ENCODE results near the gene CCNK.
A peak's percentile ranks its signal among the peaks of the same experiment; 100 is the strongest.

CCNK gene

DNA sequence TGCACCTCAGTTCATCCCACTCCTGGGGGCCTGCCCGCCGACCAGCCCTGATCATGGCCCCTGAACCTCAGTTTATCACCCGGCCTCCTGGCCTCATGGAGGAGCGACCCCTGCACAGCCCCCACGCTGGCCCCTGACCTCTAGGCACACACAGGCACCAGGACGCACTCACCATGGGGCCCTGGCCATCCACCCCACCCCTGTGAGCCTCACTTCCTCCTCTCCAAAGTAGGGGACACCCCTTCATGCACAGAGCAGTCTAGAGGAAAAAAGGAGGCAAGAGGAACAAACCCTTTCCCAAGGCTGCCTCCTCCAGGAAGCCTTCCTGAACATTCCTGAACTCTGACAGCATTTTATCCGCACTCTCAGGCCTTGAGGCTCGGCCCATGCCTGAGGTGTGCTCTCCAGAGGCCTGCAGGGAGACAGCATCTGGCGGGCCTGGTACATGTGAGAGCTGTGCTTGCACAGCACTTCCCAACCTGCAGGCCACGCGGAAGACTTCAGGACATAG is 39.4 kb downstream of the CCNK start:
- no peak for DNase-seq

- no peak for DNase-seq
Observed at GRCh38 chr14:99521176-99522024, 40.2 kb downstream of the CCNK start.

GRCh38 chr14:99522025-99522401 is 40.8 kb downstream of the CCNK start:
- DNase-seq: no peak

DNA sequence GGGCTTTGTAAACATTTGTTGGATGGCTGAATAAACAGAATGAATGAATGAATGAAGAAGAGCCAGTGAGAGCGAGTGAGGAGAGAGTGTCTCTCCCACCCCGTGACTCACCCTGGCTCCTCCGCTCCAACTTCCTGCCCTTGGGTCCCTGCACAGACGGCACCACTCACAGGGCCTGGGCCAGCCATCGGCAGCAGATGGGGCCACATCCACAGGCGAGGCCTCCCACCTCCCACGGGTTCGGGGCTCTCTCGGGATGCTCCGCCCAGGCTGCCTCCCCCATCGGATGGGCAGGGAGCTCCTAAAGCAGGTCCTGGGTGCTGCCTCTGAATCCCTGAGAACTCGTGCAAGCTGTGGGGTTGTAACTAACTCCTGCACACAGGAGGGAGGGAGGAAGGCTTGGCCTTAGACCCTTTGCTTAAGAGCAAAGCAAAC is 41.3 kb downstream of the CCNK start:
- no peak for DNase-seq

GRCh38 chr14:99522934-99523703 is 41.9 kb downstream of the CCNK start:
- no peak for DNase-seq

- no peak for DNase-seq
Observed at GRCh38 chr14:99523704-99524055, 42.5 kb downstream of the CCNK start.

DNA sequence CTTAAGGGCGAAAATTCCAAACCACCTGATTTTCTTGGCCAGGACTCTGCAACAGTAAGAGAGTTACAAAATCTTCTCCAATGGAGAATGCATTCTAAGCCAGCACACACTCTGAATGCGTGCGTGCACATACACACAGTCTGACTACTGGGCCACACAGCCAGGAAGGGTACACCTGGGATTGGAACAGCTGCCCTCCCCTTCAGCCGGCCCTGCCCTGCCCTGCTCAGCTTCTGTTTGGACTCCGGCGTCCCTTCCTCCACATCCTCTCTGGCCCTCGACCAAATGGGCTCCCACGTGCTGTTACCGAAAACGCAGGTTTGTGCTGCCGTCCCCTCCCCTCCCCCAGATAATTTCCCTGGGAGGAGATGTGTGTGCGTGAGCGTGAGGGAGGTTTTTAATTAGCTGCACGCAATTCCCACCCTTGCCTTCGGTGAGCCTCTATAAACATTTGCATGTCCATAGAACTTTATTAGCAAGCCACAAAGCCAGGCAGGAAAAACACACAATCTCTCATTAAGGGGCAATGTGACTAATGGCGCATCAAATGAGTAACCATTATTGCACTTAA is 43.0 kb downstream of the CCNK start:
- no peak for DNase-seq

DNA sequence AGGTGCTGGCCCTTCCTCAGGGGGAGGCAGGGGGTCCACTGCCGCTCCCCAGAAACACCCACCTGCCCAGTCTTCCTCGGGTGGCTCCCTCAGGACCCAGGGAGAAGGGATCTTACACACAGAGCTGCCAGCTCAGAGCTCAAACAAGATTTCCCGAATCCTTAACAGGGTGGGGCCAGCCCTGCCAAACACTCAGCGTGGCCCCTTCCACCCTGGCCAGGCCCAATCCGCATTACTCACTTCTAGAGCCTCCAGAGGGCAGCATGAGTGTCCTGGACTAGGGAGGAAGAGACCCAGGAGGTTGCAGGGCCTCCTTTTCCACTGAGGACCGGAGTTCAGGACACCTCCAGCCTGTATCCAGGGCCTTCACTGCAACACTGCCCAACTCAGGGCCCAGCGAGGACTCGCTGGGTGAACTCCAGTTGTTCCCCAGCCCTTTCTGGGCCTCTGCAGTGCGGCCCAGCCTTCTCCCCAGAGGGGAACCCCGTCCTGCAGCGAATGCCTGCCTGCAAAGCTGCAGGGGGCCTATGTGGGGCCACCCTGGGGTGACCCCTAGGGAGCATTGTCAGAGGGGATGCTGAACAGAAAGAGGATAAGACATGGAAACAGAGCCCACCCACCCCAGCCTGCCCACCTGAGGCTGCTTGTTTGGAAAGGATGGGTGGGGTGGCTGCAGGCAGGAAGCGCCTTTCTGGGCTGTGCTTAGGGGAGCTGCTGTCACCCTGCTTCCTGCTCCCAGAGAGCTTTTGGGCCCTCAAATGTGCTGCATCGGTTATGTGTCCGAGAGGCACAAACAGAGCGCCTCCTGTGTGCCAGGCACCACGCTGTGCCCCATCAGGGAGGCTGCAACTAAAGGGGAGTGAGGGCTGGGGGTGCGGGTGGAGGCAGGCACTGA is 43.8 kb downstream of the CCNK start:
- DNase-seq: no peak

DNA sequence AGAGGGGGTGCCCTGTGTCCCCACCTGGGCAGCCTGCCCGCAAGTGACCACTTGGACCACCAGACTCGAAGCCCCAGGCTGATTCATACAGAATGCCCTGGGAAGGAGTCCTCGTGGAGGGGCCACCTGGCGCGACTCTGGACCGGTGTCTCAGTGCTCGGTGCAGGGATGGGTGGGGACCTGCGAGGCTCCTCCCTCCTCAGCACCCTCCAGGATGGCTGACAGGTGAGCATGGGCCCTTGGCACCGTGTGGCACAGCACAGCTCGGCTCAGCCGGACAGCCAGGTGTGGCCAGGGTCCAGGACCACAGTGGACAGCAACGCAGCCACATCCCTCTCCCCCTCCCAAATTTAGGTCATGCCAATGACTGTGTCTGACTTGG is 44.5 kb downstream of the CCNK start:
- DNase-seq: no peak

DNA sequence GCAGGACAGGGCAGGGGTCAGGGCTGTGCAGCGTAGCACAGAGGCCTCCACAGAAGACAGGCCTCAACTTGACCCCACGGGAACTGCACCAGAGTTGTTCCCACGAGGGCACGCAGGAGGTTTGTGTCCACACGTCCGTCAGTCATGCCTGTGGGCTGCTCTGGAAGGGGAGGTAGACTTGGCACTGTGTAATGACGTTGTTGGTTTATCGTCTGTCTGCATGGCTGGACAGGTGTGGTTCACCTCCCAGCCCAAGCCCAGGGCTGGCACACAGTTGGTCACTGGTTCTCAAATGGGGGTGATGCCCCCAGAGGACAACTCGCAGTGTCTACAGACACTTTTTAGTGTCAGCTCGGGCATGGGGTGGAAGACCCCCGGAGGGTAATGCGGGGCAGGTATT is 45.8 kb downstream of the CCNK start:
- DNase-seq: no peak

GRCh38 chr14:99527427-99528076 is 46.3 kb downstream of the CCNK start:
- DNase-seq: no peak

GRCh38 chr14:99529899-99530298 is 48.7 kb downstream of the CCNK start:
- DNase-seq: no peak

- no peak for DNase-seq
Observed at GRCh38 chr14:99530407-99531155, 49.4 kb downstream of the CCNK start.

- DNase-seq: peak; percentile 55
Observed at GRCh38 chr14:99531251-99532096, 50.3 kb downstream of the CCNK start.

DNA sequence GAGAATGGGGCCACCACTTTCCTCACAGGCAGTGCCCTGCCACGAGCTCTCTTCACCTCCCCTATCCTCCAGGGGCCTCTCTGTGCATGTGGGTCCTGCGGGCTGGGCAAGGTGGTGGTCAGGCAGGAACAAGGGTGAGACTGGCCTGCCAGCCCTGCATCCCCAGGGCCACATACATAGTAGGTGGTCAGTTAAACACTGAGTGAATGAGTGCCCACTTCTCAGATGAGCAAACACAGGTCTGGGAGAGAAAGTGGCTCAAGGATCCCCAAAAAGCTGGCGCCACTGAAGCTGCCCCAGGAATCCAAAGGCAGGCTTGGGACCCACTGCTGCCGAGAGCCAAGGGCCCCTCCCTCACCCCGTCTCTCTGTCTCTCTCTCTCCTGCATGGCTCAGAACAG is 51.1 kb downstream of the CCNK start:
- DNase-seq: no peak

DNA sequence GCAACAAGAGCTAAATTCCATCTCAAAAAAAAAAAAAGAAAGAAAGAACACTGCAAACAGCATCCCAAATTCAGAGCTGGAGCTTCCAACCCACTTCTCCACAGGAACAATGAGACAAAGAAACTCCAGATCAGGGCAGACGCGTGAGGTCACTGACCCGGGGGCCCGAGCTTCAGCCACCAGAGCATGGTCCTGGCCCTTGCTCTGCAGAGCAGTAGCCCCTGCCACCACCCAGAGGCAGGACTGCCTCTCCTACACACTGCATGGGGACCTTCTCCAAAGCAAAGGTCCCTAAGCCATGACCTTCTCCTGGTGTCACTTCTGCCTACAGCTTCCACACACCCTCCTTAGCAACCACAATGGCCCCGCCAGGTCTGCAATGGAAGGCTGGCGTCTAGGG is 53.1 kb downstream of the CCNK start:
- peak; percentile 55 for DNase-seq

GRCh38 chr14:99534863-99535262 is 53.7 kb downstream of the CCNK start:
- peak; percentile 76 for DNase-seq

GRCh38 chr14:99535448-99535847 is 54.2 kb downstream of the CCNK start:
- DNase-seq: no peak

DNA sequence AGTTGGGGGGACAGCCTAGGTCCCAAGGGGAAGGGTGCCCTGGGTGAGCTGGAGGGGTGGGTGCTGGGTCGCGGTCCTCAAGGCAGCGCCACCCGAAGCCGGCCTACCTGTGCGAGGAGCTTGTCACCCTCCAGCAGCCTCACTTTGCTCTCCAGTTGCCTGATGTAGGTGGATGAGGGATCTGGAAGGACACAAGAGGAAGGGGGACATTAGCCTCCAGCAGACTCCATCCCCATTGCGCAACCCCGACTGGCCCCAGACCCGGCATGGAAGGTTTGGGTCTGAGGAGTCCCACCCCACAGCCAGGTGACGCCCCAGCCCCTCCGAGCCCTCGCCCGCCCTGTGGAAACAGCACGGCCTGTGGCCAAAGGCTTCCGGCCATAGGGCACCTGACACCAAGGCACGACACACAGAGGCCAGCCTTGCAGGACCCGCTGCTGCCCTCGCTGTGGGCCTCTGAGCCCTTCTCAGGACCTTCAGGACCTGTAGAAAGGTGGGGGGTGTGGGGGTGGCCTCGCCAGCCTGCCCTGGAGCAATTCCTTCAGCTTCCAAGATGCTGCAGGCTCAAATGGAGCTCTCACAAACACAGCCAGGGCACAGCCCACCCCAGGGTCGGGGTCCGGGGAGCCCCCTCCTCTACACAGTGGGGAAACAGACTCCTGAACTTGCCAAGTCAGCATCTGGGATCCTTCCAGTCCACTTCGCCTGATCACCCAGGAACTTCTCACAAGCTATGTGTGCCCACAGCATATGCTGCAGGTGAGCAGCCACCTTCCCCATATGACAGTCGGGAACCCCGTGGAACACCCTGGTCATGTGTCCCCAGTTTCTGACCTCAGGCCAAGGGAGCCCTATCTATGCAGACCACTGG is 54.9 kb downstream of the CCNK start:
- no peak for DNase-seq
